NCI-H345 (cell line): ENCODE data around the gene CYREN.
"Not testable (repeated sequence)": the region's sequence is repeated elsewhere in the genome, so short reads cannot be mapped to it uniquely, and the experiment has no call there.

Experiments used
- DNase-seq: peaks from one replicate; lab custom pipeline; 2025; lab: John Stamatoyannopoulos, UW

Gene CYREN

GRCh38 chr7:135159359-135160085 lies 11.0 kb downstream of the CYREN start:
- DNase-seq, result no peak

- no peak for DNase-seq
These were observed 11.6 kb downstream of the CYREN start for GRCh38 chr7:135158874-135159273.

- DNase-seq, result no peak
These were observed 12.3 kb downstream of the CYREN start for GRCh38 chr7:135158141-135158655.

- DNase-seq, result no peak
These were observed 14.2 kb downstream of the CYREN start for GRCh38 chr7:135156290-135156689.

GRCh38 chr7:135154734-135155133 lies 15.8 kb downstream of the CYREN start:
- no peak for DNase-seq

- no peak for DNase-seq
These were observed 18.1 kb downstream of the CYREN start for GRCh38 chr7:135152442-135152841.

GRCh38 chr7:135151533-135151932 lies 19.0 kb downstream of the CYREN start:
- DNase-seq, result no peak

GRCh38 chr7:135151132-135151531 lies 19.4 kb downstream of the CYREN start:
- DNase-seq, result no peak

GRCh38 chr7:135150072-135150782 lies 20.3 kb downstream of the CYREN start:
- no peak for DNase-seq

GRCh38 chr7:135147899-135148721 lies 22.4 kb downstream of the CYREN start, which contains the start of gene TMEM140:
TSS of gene TMEM140 (plus strand) at chr7:135148072. CDS start at chr7:135164442, 16,370 bp downstream.
- DNase-seq, result no peak

GRCh38 chr7:135147341-135147898 lies 23.1 kb downstream of the CYREN start:
- DNase-seq, result no peak

- no peak for DNase-seq
These were observed 26.4 kb downstream of the CYREN start for GRCh38 chr7:135143885-135144668.

GRCh38 chr7:135129579-135129978 lies 40.9 kb downstream of the CYREN start:
- no peak for DNase-seq

GRCh38 chr7:135128931-135129330 lies 41.6 kb downstream of the CYREN start:
- no peak for DNase-seq

GRCh38 chr7:135124631-135125030 lies 45.9 kb downstream of the CYREN start:
- DNase-seq, result not testable (repeated sequence)

GRCh38 chr7:135121868-135122267 lies 48.6 kb downstream of the CYREN start:
- no peak for DNase-seq

- no peak for DNase-seq
These were observed 53.4 kb downstream of the CYREN start for GRCh38 chr7:135117096-135117495.
